Fibroblast of lung (primary cell): Measurements from ENCODE around the gene DHFR. TPM values are rescaled to one million over a fixed set of nuclear protein-coding genes. Genes with fewer than 3 reads are reported as not detected.
"Not testable (repeated sequence)": the region's sequence is repeated elsewhere in the genome, so short reads cannot be mapped to it uniquely, and the experiment has no call there.

Experiments used
- DNase-seq, 2 donors: peaks; one replicate each; pipeline versions ENCODE4 v3.0.0 to v3.0.0-alpha.2; 2010; ENCODE audit warnings: low read depth in 2 of 2
- H2AFZ ChIP-seq: 2 replicates; pipeline ENCODE4 v1.5.1; 2012; ENCODE audit warnings: low read length, control low read depth, inconsistent platforms
- H3K27ac ChIP-seq: 2 replicates; pipeline ENCODE4 v1.5.1; 2011; ENCODE audit warnings: low read length, control low read depth; ENCODE audit not compliant: insufficient read depth
- H3K27me3 ChIP-seq: 2 replicates; pipeline ENCODE4 v1.5.1; 2011; ENCODE audit warnings: mild to moderate bottlenecking, low read length; ENCODE audit not compliant: control insufficient read depth, insufficient read depth
- H3K36me3 ChIP-seq: 2 replicates; pipeline ENCODE4 v1.5.1; 2011; ENCODE audit warnings: low read length; ENCODE audit not compliant: control insufficient read depth, insufficient read depth
- H3K4me1 ChIP-seq: 2 replicates; pipeline ENCODE4 v1.5.1; 2011; ENCODE audit warnings: low read length; ENCODE audit not compliant: control insufficient read depth, insufficient read depth; ENCODE audit errors: extremely low read depth
- H3K4me2 ChIP-seq: 2 replicates; pipeline ENCODE4 v1.5.1; 2011; ENCODE audit warnings: low read length, control low read depth; ENCODE audit not compliant: insufficient read depth; ENCODE audit errors: extremely low read depth
- H3K4me3 ChIP-seq, 4 experiments: fragments of 200-600 bp in 1 of 4; sonication (generic) in 1 of 4; replicated peaks in 1 of 4; 2 replicates each; pipeline ENCODE4 v1.5.1; 2011 to 2016; ENCODE audit warnings: low read length in 4 of 4, low read depth in 3 of 4, mild to moderate bottlenecking in 3 of 4, control low read depth in 2 of 4, inconsistent platforms in 1 of 4, mixed read lengths in 1 of 4; ENCODE audit not compliant: insufficient read depth in 1 of 4; ENCODE audit errors: control extremely low read depth in 1 of 4
- H3K79me2 ChIP-seq: 2 replicates; pipeline ENCODE4 v1.5.1; 2012; ENCODE audit warnings: mild to moderate bottlenecking, low read length, inconsistent platforms; ENCODE audit not compliant: control insufficient read depth, insufficient read depth
- H3K9ac ChIP-seq: 2 replicates; pipeline ENCODE4 v1.5.1; 2011; ENCODE audit warnings: mild to moderate bottlenecking, low read length, control low read depth; ENCODE audit not compliant: insufficient read depth
- H3K9me3 ChIP-seq: 2 replicates; pipeline ENCODE4 v1.5.1; 2012; ENCODE audit warnings: low read depth, low read length; ENCODE audit not compliant: control insufficient read depth, insufficient read depth
- H4K20me1 ChIP-seq: 2 replicates; pipeline ENCODE4 v1.5.1; 2011; ENCODE audit warnings: low read length; ENCODE audit not compliant: control insufficient read depth, insufficient read depth; ENCODE audit errors: extremely low read depth
- CTCF ChIP-seq, 2 donors: IDR thresholded peaks in 1 of 2; conservative IDR thresholded peaks in 1 of 2; 1 replicate in 1 of 2; 2 replicates in 1 of 2; pipeline ENCODE4 v1.5.1; 2011 to 2012; ENCODE audit warnings: low read length in 2 of 2, control low read depth in 1 of 2, inconsistent platforms in 1 of 2, low read depth in 1 of 2, mild to moderate bottlenecking in 1 of 2
- EZH2 ChIP-seq: IDR thresholded peaks from 2 replicates; pipeline ENCODE4 v1.5.1; 2012; ENCODE audit warnings: low read length, control low read depth, mild to moderate bottlenecking; ENCODE audit errors: missing control alignments
- polyA plus RNA-seq, 2 donors: library from polyadenylated mRNA; depleted of rRNA in 1 of 2; stranded (reverse) in 1 of 2; unstranded in 1 of 2; fragments of >200 nt; gene quantifications; 2 replicates each; pipeline ENCODE4 v1.2.1, GENCODE V29; 2011 to 2012; ENCODE audit warnings: missing spikeins in 1 of 2
- total RNA-seq: library from RNA; depleted of rRNA; stranded (reverse); fragments of >200 nt; gene quantifications from 2 replicates; pipeline ENCODE4 v1.2.1, GENCODE V29; 2014

Gene DHFR
- total and polyA plus RNA-seq, 2 donors (not counting 1 experiment from before 2014, with no cell fraction given): 9.7 to 22.2 TPM

- no peak for DNase-seq
- Histone ChIP-seq H3K36me3 (peaks cover 2% of the 10 kb centered on the region), H3K27me3 (no peaks in the 10 kb centered on the region), H3K4me2 (no peak overlapping the region), H4K20me1 (no peaks in the 10 kb centered on the region), H3K27ac (no peak overlapping the region), H2AFZ (no peak overlapping the region), H3K9ac (no peak overlapping the region), H3K4me3 (no peak overlapping the region), H3K4me1 (no peaks in the 10 kb centered on the region), H3K9me3 (no peaks in the 10 kb centered on the region), H3K79me2 (no peaks in the 10 kb centered on the region)
- TF ChIP-seq EZH2 (no peak), CTCF (conservative IDR thresholded peaks at IDR 0.05 in 1 of 2, IDR thresholded peaks at IDR 0.05 in 1 of 2; ENCODE audit: low read depth in 1 of 2, low read length in 2 of 2) (no peak)
These were observed 12.6 kb upstream of the DHFR start for GRCh38 chr5:80667384-80667783.

DNA sequence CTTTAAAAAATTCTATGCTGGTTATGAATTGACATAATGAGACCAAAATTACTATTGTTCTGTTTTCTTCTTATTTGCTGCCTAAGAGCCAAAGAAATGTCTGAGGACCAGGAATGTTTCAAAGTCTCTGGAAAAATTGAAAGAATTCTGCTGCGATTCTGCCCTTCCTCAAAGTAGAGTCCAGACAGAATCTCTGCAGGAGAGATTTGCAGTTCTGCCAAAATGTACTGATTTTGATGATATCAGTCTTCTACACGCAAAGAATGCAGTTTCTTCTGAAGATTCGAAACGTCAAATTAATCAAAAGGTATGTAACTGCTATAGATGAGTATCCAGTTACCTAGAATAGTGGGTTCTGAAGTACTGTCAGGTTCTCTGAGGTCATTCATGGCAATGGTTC is 10.3 kb upstream of the DHFR start:
- H3K4me2 ChIP-seq: no peak overlapping the region
- DNase-seq: peak in 1 of 2 donors; percentile 49
- no peaks in the 10 kb centered on the region for H4K20me1 ChIP-seq
- no peak overlapping the region for H3K4me3 ChIP-seq
- TF ChIP-seq EZH2 (no peak), CTCF (conservative IDR thresholded peaks at IDR 0.05 in 1 of 2, IDR thresholded peaks at IDR 0.05 in 1 of 2; ENCODE audit: low read depth in 1 of 2, low read length in 2 of 2) (no peak)
- no peak overlapping the region for H2AFZ ChIP-seq
- H3K4me1 ChIP-seq: no peaks in the 10 kb centered on the region
- H3K9me3 ChIP-seq: no peaks in the 10 kb centered on the region
- H3K79me2 ChIP-seq: no peaks in the 10 kb centered on the region
- H3K27me3 ChIP-seq: no peaks in the 10 kb centered on the region
- no peak overlapping the region for H3K27ac ChIP-seq
- peaks cover 4% of the 10 kb centered on the region for H3K36me3 ChIP-seq
- H3K9ac ChIP-seq: no peak overlapping the region

DNA sequence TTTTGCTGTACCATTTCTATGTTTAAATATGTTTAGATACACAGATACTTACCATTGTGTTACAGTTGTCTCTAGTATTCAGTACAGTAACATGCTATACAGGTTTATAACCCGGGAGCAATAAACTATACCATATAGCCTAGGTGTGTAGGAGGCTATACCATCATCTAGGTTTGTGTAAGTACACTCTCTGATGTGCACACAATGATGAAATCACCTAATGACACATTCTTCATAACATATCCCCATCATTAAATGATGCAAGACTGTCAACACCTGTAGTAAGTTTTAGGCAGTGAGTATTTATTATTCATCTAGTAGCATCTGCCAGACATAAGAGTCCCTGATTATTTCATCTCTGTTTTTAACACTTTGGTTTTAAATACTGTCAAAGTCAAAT is 7.3 kb upstream of the DHFR start:
- Histone ChIP-seq H3K4me1 (no peaks in the 10 kb centered on the region), H3K27ac (no peak overlapping the region), H3K4me3 (no peak overlapping the region), H3K27me3 (no peaks in the 10 kb centered on the region), H3K79me2 (no peaks in the 10 kb centered on the region), H3K36me3 (peaks cover 3% of the 10 kb centered on the region), H3K4me2 (no peak overlapping the region), H3K9me3 (no peaks in the 10 kb centered on the region), H2AFZ (no peak overlapping the region), H3K9ac (no peak overlapping the region), H4K20me1 (no peaks in the 10 kb centered on the region)
- no peak for DNase-seq
- TF ChIP-seq CTCF (conservative IDR thresholded peaks at IDR 0.05 in 1 of 2, IDR thresholded peaks at IDR 0.05 in 1 of 2; ENCODE audit: low read depth in 1 of 2, low read length in 2 of 2) (no peak), EZH2 (no peak)

DNA sequence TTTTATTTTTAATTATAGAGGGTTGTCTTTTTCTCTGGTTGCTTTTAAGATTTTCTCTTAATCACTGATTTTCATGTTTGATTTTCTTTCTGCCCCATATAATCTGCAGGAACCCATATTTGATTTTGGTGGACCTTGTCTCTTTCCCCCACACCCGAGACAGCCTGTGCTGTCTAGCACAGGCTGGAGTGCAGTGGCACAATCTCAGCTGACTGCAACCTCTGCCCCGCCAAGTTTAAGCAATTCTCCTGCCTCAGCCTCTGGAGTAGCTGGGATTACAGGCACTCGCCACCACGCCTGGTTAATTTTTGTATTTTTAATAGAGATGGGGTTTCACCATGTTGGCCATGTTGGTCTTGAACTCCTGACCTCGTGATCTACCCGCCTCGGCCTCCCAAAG is 5.9 kb upstream of the DHFR start:
- H3K9me3 ChIP-seq, H3K4me2 ChIP-seq, H3K36me3 ChIP-seq, H3K9ac ChIP-seq, H3K4me3 ChIP-seq, H3K4me1 ChIP-seq, H3K27ac ChIP-seq, H2AFZ ChIP-seq, DNase-seq, H3K27me3 ChIP-seq, H4K20me1 ChIP-seq, H3K79me2 ChIP-seq: not testable (repeated sequence)
